Measurements from ENCODE around the gene LPGAT1. TPM values are rescaled to one million over a fixed set of nuclear protein-coding genes. Genes with fewer than 3 reads are reported as not detected.

Gene LPGAT1
- total RNA-seq, 1 donor: 36.2 TPM

DNA sequence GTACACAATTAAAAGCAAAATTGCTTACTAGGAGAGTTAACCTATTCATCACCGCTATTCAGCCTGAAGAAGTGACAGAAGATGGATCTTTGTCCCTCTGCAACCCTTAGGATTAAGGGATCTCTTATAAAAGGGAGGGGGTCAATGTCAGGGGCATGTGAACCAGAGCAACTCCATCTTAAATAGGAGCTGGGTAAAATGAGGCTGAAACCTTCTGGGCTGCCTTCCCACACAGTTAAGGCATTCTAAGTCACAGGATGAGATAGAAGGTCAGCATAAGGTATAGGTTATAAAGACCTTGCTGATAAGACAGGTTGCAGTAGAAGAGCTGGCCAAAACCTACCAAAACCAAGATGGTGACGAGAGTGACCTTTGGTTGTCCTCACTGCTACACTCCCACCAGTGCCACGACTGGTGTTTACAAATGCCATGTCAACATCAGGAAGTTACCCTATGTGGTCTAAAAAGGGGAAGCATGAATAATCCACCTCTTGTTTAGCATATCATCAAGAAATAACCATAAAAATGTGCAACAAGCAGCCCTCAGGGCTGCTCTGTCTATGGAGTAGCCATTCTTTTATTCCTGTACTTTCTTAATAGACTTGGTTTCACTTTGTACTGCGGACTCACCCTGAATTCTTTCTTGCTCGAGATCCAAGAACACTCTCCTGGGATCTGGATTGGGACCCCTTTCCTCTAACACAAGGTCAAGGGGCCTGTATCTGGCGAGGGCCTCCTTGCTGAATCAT lies 119.8 kb downstream of the LPGAT1 start:
- H3K4me3 ChIP-seq (ENCODE audit: low read depth, low read length): no peak overlapping the region
- DNase-seq (ENCODE audit: low read depth): no peak
- TF ChIP-seq, protein P1, sequence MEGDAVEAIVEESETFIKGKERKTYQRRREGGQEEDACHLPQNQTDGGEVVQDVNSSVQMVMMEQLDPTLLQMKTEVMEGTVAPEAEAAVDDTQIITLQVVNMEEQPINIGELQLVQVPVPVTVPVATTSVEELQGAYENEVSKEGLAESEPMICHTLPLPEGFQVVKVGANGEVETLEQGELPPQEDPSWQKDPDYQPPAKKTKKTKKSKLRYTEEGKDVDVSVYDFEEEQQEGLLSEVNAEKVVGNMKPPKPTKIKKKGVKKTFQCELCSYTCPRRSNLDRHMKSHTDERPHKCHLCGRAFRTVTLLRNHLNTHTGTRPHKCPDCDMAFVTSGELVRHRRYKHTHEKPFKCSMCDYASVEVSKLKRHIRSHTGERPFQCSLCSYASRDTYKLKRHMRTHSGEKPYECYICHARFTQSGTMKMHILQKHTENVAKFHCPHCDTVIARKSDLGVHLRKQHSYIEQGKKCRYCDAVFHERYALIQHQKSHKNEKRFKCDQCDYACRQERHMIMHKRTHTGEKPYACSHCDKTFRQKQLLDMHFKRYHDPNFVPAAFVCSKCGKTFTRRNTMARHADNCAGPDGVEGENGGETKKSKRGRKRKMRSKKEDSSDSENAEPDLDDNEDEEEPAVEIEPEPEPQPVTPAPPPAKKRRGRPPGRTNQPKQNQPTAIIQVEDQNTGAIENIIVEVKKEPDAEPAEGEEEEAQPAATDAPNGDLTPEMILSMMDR (IDR thresholded peaks at IDR 0.05; ENCODE audit: insufficient read depth, low read length): no peak

DNA sequence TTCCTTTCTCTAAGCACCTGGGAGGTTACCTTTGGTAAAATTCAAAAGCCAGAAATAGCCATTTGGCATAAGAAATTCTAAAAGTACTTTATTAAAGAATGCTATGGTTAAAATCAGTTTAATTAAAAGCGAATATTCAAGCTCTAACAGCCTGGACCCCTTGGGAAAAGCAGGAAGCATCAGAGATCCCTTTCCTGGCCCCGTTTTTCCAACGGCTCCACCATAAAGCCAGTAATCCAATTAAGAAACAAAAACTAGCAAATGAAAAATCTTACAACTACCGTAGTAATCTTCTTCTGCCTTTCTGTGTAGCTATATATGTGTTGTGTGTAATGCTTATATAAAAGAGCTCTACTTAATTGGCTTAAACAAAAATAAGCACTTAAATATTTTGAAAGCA lies 121.6 kb downstream of the LPGAT1 start:
- no peak for DNase-seq (ENCODE audit: low read depth)
- H3K4me3 ChIP-seq (ENCODE audit: low read depth, low read length): no peak overlapping the region
- TF ChIP-seq, protein P1 (IDR thresholded peaks at IDR 0.05; ENCODE audit: insufficient read depth, low read length): no peak

GRCh38 chr1:211708006-211708405 lies 122.6 kb downstream of the LPGAT1 start:
- TF ChIP-seq, protein P1 (IDR thresholded peaks at IDR 0.05; ENCODE audit: insufficient read depth, low read length): no peak
- DNase-seq (ENCODE audit: low read depth): peak; percentile 28
- no peak overlapping the region for H3K4me3 ChIP-seq (ENCODE audit: low read depth, low read length)

DNA sequence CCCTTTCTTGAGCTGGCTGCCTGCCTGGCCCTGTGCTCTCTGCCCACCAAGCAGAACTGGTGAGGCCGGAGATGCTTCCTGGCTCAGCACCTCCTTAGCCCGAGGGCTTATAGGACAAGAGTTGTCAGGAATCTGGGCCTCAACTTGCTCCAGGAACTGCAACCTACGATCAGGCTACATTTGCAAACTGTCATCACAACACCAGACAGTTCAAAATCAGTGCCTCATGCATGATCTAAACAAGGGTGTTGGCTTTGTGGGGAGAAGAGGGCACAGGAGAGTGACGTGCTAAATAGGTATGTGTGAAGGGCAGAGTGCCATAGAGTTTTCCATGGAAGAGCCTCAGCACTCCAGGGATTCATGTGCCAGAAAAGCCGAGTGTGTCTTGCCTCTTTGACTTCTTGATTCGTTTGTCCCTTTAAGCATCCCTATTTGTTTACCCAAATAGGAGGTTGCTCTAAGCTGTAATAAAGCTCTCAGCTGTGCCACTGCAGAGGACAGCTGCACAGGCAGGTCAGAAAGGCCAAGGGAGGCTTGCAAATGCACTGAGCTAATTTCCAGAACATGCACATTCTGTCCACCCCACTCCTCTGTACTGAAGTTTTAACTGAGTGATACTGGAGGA lies 125.0 kb downstream of the LPGAT1 start:
- peak; percentile 21 for DNase-seq (ENCODE audit: low read depth)

GRCh38 chr1:211704543-211704942 lies 126.0 kb downstream of the LPGAT1 start:
- H3K4me3 ChIP-seq (ENCODE audit: low read depth, low read length): no peak overlapping the region
- TF ChIP-seq, protein P1 (IDR thresholded peaks at IDR 0.05; ENCODE audit: insufficient read depth, low read length): no peak
- DNase-seq (ENCODE audit: low read depth): no peak

More for the DNA sequence above, 125.0 kb downstream of the LPGAT1 start:
- no peak overlapping the region for H3K4me3 ChIP-seq (ENCODE audit: low read depth, low read length)
- TF ChIP-seq, protein P1 (IDR thresholded peaks at IDR 0.05; ENCODE audit: insufficient read depth, low read length): no peak

- H3K4me3 ChIP-seq (ENCODE audit: low read depth, low read length): no peak overlapping the region
- no peak for DNase-seq (ENCODE audit: low read depth)
- TF ChIP-seq, protein P1 (IDR thresholded peaks at IDR 0.05; ENCODE audit: insufficient read depth, low read length): no peak
Observed at GRCh38 chr1:211703812-211704537, 126.6 kb downstream of the LPGAT1 start.

Measured in fibroblast of the aortic adventitia (primary cell).